ENCODE data around the gene DLGAP3. TPM values are rescaled to one million over a fixed set of nuclear protein-coding genes. Genes with fewer than 3 reads are reported as not detected.
A peak's percentile ranks its signal among the peaks of the same experiment; 100 is the strongest.

The DLGAP3 gene
- total RNA-seq, 2 experiments from 2014 or later, result 0.45 to 0.55 TPM

DNA sequence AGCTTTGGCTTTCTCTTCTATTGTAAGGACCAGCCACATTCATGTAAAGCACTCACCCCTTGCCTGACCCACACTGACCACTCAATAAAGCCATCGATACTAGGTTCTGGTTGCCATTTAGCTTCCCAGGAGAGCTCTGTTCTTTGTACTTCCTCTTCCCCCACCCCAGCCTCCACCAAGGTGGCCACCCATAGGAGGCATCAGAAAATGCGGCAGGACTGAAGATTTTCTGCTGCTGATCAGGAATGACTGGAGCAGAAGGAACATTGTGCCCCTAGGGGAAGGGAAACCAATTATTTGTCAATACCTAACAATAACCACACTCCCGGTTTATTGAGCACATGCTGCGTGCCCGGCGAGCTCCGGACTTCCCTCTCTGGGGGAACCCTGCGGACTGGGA, 64.7 kb downstream of the DLGAP3 start:
- DNase-seq, result no peak
- Mint-ChIP-seq H3K36me3 (peaks cover 6% of the 10 kb centered on the region), H3K4me3 (peak overlapping the region; percentile 61), H3K27me3 (no peaks in the 10 kb centered on the region), H3K9me3 (no peaks in the 10 kb centered on the region), H3K4me1 (peaks cover 35% of the 10 kb centered on the region), H3K27ac (peak overlapping the region; percentile 97)
- POLR2A ChIA-PET, result interaction anchor here (0.7 to 4.6 kb wide), 3 partner anchors 12 to 328 kb away, joined by 4 to 17 read pairs (median 8); partner anchors contain the start of gene SFPQ
- ATAC-seq (ENCODE audit: low read depth), result no peak

DNA sequence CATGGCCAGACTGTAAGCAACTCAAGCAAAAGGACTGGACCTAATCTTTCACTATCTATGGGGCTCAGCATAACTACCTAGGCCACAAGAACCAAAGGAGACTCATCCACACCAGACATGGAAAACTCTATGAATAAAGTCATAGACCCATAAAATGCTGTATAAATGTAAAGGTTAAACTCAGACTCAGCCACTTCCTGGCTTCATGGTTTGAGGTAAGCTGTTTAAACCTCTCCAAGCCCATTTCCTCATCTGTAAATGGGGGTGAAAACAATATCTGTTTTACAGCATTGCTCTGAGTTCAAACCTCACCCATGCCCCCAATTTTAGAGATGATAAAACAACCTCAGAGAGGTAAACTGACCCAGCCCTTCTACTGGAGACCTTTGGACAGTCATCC, 65.9 kb downstream of the DLGAP3 start:
- peaks cover 6% of the 10 kb centered on the region for H3K36me3 Mint-ChIP-seq
- peak overlapping the region; percentile 76 for H3K4me3 Mint-ChIP-seq
- DNase-seq (no peak), ATAC-seq (ENCODE audit: low read depth) (peak; percentile 27)
- H3K9me3 Mint-ChIP-seq, result no peaks in the 10 kb centered on the region
- POLR2A ChIA-PET, result interaction anchor here (4.6 kb wide), 1 partner anchor 329 kb away, joined by 17 read pairs; the partner anchor contains the start of gene SFPQ
- H3K27me3 Mint-ChIP-seq, result no peaks in the 10 kb centered on the region
- peaks cover 41% of the 10 kb centered on the region for H3K4me1 Mint-ChIP-seq
- H3K27ac Mint-ChIP-seq, result peak overlapping the region; percentile 97

DNA sequence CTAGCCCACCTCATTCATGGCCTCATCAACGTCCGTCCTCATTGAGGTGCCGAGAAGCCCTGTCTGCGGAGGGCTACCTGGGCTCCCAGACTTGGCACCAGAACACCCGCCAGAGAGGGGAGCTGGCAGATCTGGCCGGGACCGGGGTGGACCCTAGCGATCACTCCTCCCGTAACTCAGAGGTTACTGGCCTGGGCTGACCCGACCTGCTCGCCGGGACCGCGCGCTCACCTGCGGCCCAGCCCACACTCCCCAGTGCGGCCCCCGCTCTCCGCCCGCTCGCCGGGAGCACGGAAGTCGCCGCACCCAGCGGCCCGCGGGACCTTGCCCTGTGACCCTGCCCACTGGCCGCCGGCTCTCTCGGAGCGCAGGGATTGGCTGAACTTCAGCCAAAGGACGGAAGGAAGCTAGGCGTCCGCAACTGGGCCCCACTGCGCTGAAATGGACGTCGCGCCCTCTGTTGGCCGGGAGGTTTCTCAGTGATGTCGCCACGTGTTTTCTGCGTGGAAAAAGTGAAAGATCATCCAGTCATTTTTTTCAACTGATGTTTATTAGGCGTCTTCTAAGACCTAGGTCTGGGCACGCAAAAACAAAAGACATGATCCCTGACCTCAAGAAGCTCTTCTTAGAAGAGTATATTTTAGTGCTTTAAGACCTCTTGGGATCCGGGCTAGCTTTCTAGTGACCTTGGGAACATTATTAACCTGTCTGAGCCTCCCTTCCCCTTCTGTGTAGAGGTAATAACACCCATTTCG, 69.8 kb downstream of the DLGAP3 start, which contains the start of gene SMIM12:
TSS of gene SMIM12 (minus strand) at position 304 of the 755 bp plus-strand sequence. CDS start 3,772 bp downstream, outside the sequence.
- Mint-ChIP-seq H3K36me3 (peaks cover 6% of the 10 kb centered on the region), H3K27ac (peak within 1 kb of the TSS; percentile 94), H3K4me1 (peaks cover 57% of the 10 kb centered on the region), H3K9me3 (no peaks in the 10 kb centered on the region), H3K27me3 (no peaks in the 10 kb centered on the region), H3K4me3 (peak within 1 kb of the TSS; percentile 97)
- DNase-seq (peak; percentile 85), ATAC-seq (ENCODE audit: low read depth) (peak; percentile 91)
- POLR2A ChIA-PET, result interaction anchor here (0.6 to 1.8 kb wide), 7 partner anchors 9 to 697 kb away, joined by 3 to 12 read pairs (median 4); partner anchors contain the start of genes KIAA0319L, TMEM35B and ZMYM1

DNA sequence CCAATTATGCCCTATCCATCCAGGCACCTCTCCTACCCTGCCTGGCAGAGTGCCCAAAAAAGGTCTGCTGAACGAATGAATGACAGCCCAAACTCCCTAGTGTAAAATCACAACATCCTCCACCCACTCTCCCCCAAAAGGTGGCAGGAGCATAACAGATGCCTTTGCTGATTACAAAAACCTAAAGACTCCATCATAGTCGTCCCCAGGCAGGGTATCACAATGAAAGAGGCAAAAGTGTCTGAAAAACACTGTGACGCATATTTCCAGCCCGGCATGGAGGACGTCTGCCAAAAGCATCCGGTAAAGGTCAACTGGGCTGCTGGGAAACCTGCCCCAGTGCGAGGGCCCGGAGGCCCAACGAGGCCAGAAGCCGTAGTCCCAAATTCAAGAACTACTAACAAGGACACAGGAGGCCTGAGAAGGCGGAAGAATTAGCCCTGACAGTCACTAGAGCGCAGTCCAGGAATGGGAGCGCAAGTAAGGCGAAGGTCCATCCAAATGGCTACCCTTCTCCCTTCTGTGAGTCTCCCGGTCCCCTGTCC, 70.5 kb downstream of the DLGAP3 start:
- Mint-ChIP-seq H3K4me3 (peak overlapping the region; percentile 97), H3K36me3 (peaks cover 6% of the 10 kb centered on the region), H3K9me3 (no peaks in the 10 kb centered on the region), H3K4me1 (peaks cover 51% of the 10 kb centered on the region), H3K27me3 (no peaks in the 10 kb centered on the region), H3K27ac (peak overlapping the region; percentile 94)
- POLR2A ChIA-PET, result interaction anchor here (1.0 to 1.8 kb wide), 4 partner anchors 126 to 698 kb away, joined by 3 to 12 read pairs (median 4); partner anchors contain the start of genes KIAA0319L, TMEM35B and ZMYM1
- DNase-seq (no peak), ATAC-seq (ENCODE audit: low read depth) (peak; percentile 8)

DNA sequence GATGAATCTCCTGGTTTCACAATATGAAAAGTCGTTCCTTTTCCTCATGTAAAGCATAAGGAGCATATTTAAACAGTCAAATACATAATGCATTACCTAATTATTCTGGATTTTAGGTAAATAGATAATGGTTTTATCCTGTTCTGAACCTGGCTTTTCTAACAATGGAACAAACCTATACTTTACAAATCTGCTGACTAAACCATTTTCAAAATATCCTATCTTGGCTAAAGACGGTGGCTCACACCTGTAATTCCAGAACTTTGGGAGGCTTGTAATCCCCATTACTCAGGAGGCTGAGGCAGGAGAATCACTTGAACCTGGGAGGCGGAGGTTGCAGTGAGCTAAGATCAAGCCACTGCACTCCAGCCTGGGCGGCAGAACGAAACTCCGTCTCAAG, 72.8 kb downstream of the DLGAP3 start:
- ATAC-seq (ENCODE audit: low read depth) (no peak), DNase-seq (no peak)
- H3K36me3 Mint-ChIP-seq, result peaks cover 3% of the 10 kb centered on the region
- H3K27ac Mint-ChIP-seq, result no peak overlapping the region
- POLR2A ChIA-PET, result no interaction called here
- H3K4me1 Mint-ChIP-seq, result peaks cover 38% of the 10 kb centered on the region
- H3K9me3 Mint-ChIP-seq, result no peaks in the 10 kb centered on the region
- no peaks in the 10 kb centered on the region for H3K27me3 Mint-ChIP-seq
- no peak overlapping the region for H3K4me3 Mint-ChIP-seq

DNA sequence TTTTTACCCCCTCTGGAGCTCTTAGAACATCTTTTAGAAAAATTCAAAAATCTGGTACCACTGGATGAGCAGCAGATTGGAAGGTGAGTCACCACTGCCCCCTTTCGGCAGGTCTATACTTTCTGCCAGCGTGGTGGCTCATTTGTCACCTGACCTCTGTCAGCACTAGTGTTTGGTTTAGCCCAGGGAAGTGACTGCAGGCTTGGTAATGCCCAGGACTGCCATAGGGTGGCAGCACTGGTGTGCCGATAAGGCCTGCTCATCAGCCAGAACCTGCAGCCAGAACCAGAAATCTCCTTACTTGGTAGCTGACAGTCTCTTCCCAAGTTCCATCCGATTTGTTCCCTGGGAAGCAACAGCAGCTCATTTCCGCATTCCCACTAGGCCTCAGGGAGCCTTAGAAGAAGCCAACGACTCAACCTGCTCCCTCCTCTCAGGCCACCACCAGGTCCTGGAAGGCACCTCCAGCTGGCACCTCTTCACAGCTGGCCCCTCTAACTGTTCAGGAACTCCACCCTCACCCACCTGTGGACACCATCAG, 76.7 kb downstream of the DLGAP3 start:
- peaks cover 16% of the 10 kb centered on the region for H3K36me3 Mint-ChIP-seq
- POLR2A ChIA-PET, result interaction anchor here (1.4 kb wide), 2 partner anchors 12 to 14 kb away, joined by 8 read pairs; no protein-coding TSS in a partner anchor
- peak overlapping the region; percentile 28 for H3K27ac Mint-ChIP-seq
- H3K4me3 Mint-ChIP-seq, result no peak overlapping the region
- H3K4me1 Mint-ChIP-seq, result peaks cover 18% of the 10 kb centered on the region
- DNase-seq, result peak; percentile 88
- no peaks in the 10 kb centered on the region for H3K27me3 Mint-ChIP-seq
- H3K9me3 Mint-ChIP-seq, result no peaks in the 10 kb centered on the region
- ATAC-seq (ENCODE audit: low read depth), result peak; percentile 100

DNA sequence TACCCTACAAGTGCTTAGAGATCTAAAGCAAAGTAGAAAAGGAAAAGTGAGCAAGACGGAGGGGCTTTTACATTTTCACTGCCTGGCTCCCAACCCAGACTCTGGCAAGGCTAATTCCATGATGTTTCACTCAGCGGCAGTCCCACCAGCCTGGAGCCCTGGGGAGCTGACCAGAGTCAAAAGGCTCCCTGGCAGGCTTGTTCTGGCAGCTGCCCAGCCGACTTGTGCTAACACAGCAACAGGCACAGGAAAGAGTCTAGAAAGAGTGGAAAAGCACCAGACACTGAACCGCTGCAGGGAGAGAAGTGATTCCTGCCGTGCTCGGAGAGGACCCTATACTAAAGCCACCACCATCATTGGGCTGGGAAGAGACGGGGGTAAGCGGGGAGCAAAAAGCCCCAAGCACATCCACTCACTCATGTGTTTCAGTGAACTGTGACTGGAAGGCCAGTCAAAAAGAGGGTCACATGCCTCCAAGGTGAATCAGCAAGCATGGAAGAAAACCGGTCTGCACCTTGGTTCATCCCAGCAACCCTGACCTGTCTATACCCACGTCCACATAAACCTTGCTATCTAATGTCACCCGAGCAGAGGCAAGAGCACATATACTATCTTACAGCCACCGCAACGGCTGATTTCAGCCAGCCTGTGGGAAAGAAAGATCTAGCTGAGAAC, 77.9 kb downstream of the DLGAP3 start:
- Mint-ChIP-seq H3K27me3 (no peaks in the 10 kb centered on the region), H3K27ac (no peak overlapping the region), H3K4me3 (no peak overlapping the region), H3K36me3 (peaks cover 16% of the 10 kb centered on the region), H3K4me1 (peaks cover 9% of the 10 kb centered on the region), H3K9me3 (no peaks in the 10 kb centered on the region)
- DNase-seq, result no peak
- POLR2A ChIA-PET, result no interaction called here
- no peak for ATAC-seq (ENCODE audit: low read depth)

DNA sequence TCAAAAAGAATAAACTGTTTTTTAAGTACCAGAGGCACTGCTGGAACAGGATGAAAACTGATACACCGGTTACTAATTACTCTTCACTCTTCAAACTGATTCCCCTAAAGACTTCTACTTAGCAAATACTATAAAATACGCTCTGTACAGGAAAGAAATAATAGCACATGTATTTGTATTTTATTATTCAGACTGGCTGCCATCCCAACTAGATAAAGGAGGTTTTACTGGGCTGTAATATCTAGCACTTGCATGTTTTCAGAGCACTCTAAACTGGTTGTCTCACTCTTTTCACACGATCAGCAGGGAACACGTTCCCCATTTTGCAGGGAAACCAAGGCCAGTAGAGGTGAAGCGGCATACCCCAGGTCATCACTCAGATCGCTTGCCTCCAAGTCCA, 79.1 kb downstream of the DLGAP3 start:
- no peaks in the 10 kb centered on the region for H3K9me3 Mint-ChIP-seq
- H3K36me3 Mint-ChIP-seq, result peaks cover 16% of the 10 kb centered on the region
- no peak overlapping the region for H3K27ac Mint-ChIP-seq
- peaks cover 5% of the 10 kb centered on the region for H3K4me1 Mint-ChIP-seq
- POLR2A ChIA-PET, result no interaction called here
- no peaks in the 10 kb centered on the region for H3K27me3 Mint-ChIP-seq
- DNase-seq (no peak), ATAC-seq (ENCODE audit: low read depth) (no peak)
- H3K4me3 Mint-ChIP-seq, result no peak overlapping the region

DNA sequence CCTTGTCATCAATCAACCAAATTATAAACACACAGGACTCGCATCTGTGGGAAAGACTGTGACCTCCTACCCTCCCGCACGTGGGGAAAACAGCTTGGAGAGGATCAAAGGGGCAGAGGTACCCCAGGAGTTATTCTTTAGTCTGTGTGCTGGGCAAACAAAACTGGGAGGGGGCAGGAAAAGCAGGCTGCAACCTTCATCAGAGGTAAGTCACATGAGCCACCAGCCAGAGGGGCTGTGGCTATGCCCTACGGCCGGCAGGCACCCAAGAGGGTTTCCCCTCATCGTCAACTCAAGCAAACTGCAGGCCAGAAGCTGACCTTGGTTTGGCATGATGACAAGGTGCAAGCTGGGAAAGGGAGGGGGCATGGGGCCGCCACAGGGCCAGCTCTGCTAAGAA, 82.4 kb downstream of the DLGAP3 start:
- POLR2A ChIA-PET, result no interaction called here
- Mint-ChIP-seq H3K27ac (no peak overlapping the region), H3K4me3 (no peak overlapping the region), H3K4me1 (peaks cover 12% of the 10 kb centered on the region), H3K9me3 (no peaks in the 10 kb centered on the region), H3K27me3 (no peaks in the 10 kb centered on the region), H3K36me3 (peaks cover 21% of the 10 kb centered on the region)
- no peak for DNase-seq
- ATAC-seq (ENCODE audit: low read depth), result no peak

DNA sequence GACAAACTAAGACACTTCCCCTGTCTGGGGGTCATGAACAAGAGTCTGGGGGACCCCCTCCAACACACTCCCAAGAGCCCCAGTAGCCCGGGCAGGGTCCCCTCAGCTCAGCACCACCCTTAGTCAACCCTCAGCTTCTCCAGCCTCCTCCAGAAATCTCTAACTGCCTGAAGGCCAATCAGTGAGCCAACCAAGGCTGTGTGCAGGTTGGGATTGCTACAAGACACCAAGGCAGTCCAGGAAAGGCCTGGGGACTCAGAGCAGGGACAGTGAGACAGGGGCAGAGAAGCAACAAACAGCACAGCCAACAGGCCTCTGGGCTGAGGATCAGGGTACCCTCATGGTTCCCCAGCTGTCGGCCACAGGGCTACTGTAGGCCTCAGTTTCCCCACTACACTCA, 83.2 kb downstream of the DLGAP3 start:
- no peak for ATAC-seq (ENCODE audit: low read depth)
- POLR2A ChIA-PET, result no interaction called here
- Mint-ChIP-seq H3K27me3 (no peaks in the 10 kb centered on the region), H3K9me3 (no peaks in the 10 kb centered on the region), H3K27ac (no peak overlapping the region), H3K4me1 (peaks cover 12% of the 10 kb centered on the region), H3K4me3 (no peak overlapping the region), H3K36me3 (peaks cover 21% of the 10 kb centered on the region)
- no peak for DNase-seq

DNA sequence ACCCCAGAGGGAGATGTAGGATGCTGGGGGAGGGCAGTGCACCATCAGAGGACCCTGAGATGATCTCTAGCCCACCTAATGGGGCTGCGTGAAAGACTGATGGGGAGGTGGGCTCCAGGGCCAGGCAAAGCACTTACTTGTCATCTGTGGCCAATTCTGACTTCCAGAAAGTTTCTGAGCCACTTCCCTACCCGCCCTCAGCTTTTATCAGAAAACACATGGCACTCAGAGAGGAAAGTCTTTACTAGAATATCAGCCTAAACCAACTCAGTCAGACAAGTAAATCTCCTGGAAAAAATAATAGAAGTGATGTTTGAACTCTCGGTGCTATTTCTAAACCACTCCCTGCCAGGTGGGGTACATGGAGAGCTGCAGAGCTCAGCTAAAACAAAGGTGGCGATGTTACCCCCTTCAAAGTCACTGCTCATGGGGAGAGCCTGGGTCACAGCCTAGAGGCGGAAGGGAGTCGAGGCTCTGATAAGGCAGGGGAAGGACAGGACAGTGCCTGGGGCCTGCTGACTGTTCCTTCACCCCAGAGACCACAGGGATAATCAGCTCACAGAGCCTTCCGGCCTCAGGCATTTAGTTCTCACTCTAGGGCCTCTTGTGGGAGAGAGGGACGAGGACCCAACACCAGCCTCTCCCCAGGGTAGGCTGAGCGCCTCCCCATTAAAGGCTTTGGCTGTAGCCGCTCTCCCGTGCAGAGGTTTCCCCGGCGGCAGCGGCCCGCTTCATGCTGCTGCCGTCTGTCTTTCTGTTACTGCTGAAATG, 84.1 kb downstream of the DLGAP3 start:
- peaks cover 12% of the 10 kb centered on the region for H3K4me1 Mint-ChIP-seq
- no peak overlapping the region for H3K27ac Mint-ChIP-seq
- POLR2A ChIA-PET, result no interaction called here
- no peak for ATAC-seq (ENCODE audit: low read depth)
- H3K9me3 Mint-ChIP-seq, result no peaks in the 10 kb centered on the region
- peaks cover 19% of the 10 kb centered on the region for H3K36me3 Mint-ChIP-seq
- no peak overlapping the region for H3K4me3 Mint-ChIP-seq
- H3K27me3 Mint-ChIP-seq, result no peaks in the 10 kb centered on the region
- DNase-seq, result no peak

DNA sequence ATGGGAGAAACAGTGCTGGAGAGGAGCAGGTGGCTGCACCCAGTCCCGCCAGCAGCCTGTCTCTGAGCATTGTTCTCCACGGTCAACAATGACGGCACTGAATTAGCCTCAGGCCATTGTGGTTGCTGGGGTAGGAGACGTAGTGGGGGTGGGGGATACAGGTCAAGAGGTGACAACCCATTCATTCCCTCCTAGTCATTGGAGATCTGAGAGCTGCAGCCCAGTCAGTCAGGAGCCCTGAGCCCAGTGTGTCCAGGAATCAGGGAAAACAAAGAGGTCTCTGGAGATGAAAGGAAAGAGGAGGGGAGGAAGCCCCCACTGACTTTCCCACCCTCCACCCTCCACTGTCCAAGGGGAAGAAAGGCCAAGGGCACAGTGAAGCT, 85.2 kb downstream of the DLGAP3 start:
- H3K27me3 Mint-ChIP-seq, result no peaks in the 10 kb centered on the region
- DNase-seq (no peak), ATAC-seq (ENCODE audit: low read depth) (no peak)
- POLR2A ChIA-PET, result no interaction called here
- no peak overlapping the region for H3K4me3 Mint-ChIP-seq
- no peaks in the 10 kb centered on the region for H3K9me3 Mint-ChIP-seq
- H3K36me3 Mint-ChIP-seq, result peaks cover 14% of the 10 kb centered on the region
- no peak overlapping the region for H3K27ac Mint-ChIP-seq
- peaks cover 12% of the 10 kb centered on the region for H3K4me1 Mint-ChIP-seq
